Measurements from ENCODE around the gene PRDM15.

DNA sequence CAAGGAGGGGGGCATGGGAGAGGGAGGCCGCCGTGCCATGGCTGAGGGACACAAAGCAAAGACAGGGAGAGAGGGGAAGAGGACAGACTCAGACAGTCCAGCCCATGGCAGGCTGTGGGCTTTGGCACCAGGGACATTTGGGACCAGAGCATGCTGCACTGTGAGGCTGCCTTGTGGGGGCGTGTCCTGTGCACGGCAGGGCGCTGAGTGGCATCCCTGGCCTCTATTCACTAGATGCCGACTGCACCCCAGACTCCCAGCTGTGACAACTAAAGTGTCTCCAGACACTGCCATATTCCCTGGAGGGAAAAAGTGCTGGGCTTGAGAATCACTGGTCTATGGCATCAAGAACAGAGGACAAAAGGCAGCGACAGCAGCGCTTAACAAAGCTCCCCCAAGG, 18.6 kb upstream of the PRDM15 start:
- TF ChIP-seq, protein P1, sequence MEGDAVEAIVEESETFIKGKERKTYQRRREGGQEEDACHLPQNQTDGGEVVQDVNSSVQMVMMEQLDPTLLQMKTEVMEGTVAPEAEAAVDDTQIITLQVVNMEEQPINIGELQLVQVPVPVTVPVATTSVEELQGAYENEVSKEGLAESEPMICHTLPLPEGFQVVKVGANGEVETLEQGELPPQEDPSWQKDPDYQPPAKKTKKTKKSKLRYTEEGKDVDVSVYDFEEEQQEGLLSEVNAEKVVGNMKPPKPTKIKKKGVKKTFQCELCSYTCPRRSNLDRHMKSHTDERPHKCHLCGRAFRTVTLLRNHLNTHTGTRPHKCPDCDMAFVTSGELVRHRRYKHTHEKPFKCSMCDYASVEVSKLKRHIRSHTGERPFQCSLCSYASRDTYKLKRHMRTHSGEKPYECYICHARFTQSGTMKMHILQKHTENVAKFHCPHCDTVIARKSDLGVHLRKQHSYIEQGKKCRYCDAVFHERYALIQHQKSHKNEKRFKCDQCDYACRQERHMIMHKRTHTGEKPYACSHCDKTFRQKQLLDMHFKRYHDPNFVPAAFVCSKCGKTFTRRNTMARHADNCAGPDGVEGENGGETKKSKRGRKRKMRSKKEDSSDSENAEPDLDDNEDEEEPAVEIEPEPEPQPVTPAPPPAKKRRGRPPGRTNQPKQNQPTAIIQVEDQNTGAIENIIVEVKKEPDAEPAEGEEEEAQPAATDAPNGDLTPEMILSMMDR (IDR thresholded peaks at IDR 0.05), result no peak
- no peak for TF ChIP-seq EP300 (IDR thresholded peaks at IDR 0.05)
- no peak for TF ChIP-seq POLR2A (IDR thresholded peaks at IDR 0.05)
- TF ChIP-seq POLR2AphosphoS5 (IDR thresholded peaks at IDR 0.05), result no peak
